Skeletal muscle cell (primary cell): ENCODE results near the gene CPEB4.

ENCODE experiments used
- DNase-seq: peaks from one replicate; pipeline ENCODE4 v3.0.0-alpha.2; 2010; ENCODE audit warnings: low read depth
- H3K4me3 ChIP-seq: 2 replicates; pipeline ENCODE4 v1.5.1; 2011; ENCODE audit warnings: low read depth, mild to moderate bottlenecking, control low read depth, low read length, moderate library complexity

Gene CPEB4

GRCh38 chr5:173926359-173926758 is 38.2 kb downstream of the CPEB4 start:
- H3K4me3 ChIP-seq: no peak overlapping the region
- DNase-seq: no peak

DNA sequence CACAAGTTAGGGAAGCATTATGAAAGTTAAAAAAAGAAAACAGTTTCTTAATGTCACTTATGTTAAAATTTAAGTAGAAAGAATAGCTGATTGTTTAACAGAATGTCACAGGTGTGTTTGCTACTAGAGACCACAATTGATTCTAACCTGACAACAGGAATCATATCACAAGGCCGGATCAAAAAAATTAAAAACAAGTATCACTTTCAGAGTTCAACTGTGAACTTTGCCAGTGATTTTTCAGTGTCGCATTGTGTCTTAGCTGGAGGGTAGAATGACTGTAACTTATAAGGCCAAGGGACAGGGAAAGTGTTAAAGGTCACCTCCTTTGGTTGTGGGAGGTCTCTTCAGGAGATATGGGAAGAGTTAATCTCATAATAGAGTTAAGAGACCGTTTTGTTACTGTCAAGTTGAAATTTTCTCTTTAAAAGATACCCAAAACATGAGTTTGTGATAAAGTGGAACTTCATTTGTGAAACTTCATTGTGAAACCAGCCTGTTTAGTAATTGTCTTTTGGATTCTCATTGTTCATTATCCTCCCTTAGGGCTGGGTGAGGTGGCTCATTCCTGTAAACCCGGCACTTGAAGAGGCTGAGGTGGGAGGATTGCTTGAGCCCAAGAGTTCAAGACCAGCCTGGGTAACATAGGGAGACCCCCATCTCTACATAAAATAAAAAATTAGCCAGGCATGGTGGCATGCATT is 40.9 kb downstream of the CPEB4 start:
- no peak overlapping the region for H3K4me3 ChIP-seq
- no peak for DNase-seq

- H3K4me3 ChIP-seq: no peak overlapping the region
Observed at GRCh38 chr5:173932695-173933139, 44.6 kb downstream of the CPEB4 start.

DNA sequence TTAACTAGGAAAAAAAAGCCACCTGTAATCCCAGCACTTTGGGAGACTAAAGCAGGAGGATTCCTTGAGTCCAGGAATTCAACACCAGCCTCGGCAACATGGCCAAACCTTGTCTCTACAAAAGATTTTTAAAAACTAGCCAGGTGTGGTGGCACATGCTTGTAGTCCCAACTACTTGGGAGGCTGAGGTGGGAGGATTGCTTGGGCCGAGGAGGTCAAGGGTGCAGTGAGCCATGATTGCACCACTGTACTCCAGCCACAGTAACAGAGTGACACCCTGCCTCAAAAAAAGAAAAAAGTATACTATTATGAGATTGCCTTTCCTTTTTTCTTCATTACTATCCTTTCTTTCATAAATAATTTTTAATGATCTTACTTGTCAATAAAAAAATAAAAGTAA is 45.8 kb downstream of the CPEB4 start:
- no peak overlapping the region for H3K4me3 ChIP-seq
- no peak for DNase-seq

More at GRCh38 chr5:173932695-173933139, 44.6 kb downstream of the CPEB4 start:
- DNase-seq: no peak

GRCh38 chr5:173935396-173935795 is 47.2 kb downstream of the CPEB4 start:
- no peak for DNase-seq
- H3K4me3 ChIP-seq: no peak overlapping the region

DNA sequence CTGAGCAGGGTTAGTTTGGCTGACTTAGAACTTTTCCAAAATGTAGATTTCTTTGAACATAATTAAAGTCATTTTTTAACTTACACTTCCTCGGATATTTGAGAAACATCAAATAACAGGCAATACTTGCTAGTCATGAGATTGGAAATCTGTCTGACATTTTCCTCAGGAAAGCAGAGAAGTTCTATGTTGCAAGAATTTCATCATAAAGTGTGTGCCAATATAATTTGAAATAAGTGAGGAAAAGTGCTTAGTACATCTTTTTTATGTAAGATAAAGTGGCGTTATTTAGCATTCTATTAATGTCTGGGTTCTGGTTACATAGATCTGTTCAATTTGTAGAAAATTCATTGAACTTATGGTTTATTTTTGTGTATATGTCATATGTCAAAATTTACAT is 52.1 kb downstream of the CPEB4 start:
- H3K4me3 ChIP-seq: no peak overlapping the region
- no peak for DNase-seq

- no peak for DNase-seq
- no peak overlapping the region for H3K4me3 ChIP-seq
Observed at GRCh38 chr5:173941102-173941501, 53.0 kb downstream of the CPEB4 start.

DNA sequence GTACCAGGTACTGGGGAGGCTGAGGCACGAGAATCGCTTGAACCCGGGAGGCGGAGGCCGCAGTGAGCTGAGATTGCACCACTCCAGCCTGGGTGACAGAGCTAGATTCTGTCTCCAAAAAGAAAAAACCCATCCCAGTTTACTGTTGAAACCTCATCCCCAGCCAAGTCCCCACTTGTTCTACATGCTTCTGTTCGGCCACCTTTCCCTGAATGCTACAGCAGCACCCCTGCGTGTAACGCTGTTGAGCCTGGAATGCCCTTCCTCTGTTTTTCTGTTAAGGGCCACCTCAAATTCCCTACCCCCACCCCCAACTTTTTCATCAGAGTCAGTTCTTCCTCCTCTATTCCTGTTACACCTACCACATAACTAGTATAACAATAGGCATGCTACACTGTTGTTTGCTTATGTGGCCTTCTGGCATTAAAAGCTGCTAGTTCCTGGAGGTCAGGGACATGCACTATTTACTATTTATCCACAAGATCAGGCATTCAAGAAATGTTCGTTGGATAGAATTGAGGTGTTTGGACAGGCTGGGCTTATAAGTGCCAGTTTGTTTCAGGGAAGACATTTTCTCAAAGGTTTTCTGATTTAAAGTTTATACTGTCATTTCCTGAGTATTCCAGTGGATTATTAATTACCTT is 53.7 kb downstream of the CPEB4 start:
- no peak for DNase-seq
- no peak overlapping the region for H3K4me3 ChIP-seq

DNA sequence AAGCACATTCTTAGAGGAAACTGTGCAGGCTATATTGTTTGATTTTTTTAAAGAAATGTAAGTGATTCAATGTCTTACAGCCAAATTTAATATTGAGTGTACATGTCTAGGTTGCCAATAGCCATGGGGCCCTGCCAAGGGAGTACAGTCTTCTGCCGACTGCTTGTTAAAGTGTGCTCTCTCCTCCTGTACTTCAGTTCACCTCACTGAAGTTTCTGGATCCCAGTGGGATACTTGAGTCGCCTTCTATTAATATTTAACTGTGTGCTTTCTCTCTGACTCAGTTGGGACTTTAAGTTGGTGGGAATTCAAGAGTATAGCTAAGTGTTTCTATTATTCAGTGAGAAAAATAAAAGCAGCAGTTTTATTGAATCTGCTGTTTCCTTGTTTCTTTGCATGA is 56.4 kb downstream of the CPEB4 start:
- DNase-seq: no peak

DNA sequence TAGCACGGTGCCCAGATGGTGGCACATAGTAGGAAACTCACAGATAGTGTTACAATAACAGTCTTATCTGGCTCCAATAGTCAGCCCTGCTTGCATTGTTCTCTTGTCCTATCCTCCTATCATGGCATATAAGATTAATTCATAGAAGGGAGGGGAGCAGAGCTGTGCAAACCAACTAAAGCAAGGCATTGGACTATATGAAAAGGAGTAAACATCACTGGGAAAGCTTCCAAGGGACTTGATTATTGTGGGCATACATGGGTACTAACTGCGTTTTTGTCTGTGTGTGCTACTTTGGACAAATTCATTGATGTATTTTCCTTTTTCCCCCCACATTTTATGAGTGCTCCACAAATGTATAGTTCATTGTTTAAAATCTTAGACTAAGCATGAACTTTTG is 57.0 kb downstream of the CPEB4 start:
- H3K4me3 ChIP-seq: no peak overlapping the region
- no peak for DNase-seq

More for the DNA sequence above, 56.4 kb downstream of the CPEB4 start:
- H3K4me3 ChIP-seq: no peak overlapping the region

GRCh38 chr5:173946323-173946722 is 58.2 kb downstream of the CPEB4 start:
- H3K4me3 ChIP-seq: no peak overlapping the region
- DNase-seq: no peak

GRCh38 chr5:173950829-173951228 is 62.7 kb downstream of the CPEB4 start:
- no peak overlapping the region for H3K4me3 ChIP-seq
- no peak for DNase-seq

GRCh38 chr5:173953528-173954090 is 65.5 kb downstream of the CPEB4 start:
- DNase-seq: no peak
- H3K4me3 ChIP-seq: no peak overlapping the region

- peak; percentile 12 for DNase-seq
- no peak overlapping the region for H3K4me3 ChIP-seq
Observed at GRCh38 chr5:173954671-173955521, 66.7 kb downstream of the CPEB4 start.

- DNase-seq: no peak
- no peak overlapping the region for H3K4me3 ChIP-seq
Observed at GRCh38 chr5:173960986-173961385, 72.8 kb downstream of the CPEB4 start.

- no peak for DNase-seq
- H3K4me3 ChIP-seq: no peak overlapping the region
Observed at GRCh38 chr5:173961418-173961817, 73.3 kb downstream of the CPEB4 start.

DNA sequence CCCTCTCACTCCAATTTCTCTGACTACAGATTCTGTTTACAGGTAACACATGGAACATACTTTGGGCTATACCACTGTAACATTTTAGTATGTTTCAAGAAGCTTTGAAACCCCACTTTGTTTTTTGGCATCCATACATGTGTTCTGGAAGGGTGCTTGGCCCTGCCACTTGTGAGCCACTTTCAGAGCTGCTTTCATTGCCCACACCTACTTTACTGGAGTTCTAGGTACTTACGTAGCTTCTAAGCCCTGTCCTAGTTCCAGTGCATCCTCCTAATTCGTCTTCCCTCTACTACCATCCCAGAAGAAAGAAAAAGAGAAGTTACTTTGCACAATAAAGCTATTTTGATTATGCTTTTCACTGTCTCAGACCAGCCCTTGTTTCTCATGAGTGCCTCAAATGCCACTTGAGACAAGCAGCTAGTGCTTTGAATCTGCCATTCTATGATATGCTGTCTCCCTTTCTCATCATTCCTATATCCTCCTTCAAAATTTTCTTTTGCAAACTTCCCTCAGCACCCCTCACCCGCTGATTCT is 74.4 kb downstream of the CPEB4 start:
- H3K4me3 ChIP-seq: no peak overlapping the region
- no peak for DNase-seq

DNA sequence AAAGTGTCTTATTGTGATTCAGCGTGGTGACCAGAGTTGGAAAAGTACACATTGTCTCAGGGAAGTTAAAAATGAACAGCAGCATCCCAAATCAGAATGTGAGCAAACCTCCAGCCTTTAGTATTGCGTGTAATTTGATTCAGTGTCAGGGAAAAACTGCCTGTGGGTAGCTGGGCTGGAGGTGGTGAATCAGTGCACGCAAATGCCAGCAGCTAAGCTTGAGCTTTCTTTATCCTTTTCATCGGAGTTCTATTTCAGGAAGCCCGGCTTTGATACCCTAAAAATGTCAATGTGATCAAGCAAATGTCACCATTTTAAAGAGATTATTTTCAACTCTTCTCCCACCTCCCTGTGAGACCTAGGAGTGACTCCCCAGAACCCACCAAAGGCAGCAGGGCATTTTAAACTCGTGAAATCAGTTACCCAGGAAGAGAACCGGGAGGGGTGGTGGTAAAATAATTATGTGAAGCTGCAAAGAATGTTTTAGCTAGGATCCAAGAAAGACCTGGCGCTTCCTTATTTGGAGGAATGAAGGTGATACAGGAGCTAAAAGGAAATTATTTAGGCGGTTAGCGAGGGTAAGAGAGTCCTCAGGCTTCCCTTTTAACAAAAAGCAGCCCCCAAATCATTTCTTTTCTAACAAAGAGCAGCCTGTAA is 75.2 kb downstream of the CPEB4 start:
- DNase-seq: peak; percentile 37
- no peak overlapping the region for H3K4me3 ChIP-seq

DNA sequence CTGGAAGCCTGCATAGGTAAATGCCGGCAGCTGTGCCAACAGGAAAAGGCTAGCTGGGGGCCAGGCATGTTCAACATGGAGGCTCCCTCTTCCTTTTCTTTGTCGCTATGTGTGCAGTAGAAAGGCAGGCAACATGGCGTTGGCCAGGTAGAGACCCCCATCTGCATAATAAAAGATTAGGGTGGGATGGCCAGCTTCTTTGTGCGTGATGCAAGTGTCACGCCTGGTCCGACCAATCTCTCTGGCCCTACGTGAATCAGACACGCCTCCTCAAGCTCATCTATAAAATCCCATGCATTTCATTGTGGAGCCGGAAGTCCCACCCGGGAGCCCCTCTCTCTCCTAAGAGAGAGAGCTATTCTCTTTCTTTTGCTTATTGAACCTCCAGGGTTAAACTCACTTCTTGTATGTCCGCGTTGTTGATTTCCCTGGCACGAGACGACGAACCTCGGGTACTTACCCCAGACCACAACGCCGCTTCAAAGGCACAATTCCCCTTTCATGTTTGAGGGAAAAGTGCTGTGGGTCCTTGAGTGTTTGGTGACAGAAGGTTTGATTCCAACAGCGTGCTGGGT is 75.8 kb downstream of the CPEB4 start:
- H3K4me3 ChIP-seq: no peak overlapping the region
- DNase-seq: no peak
